Activated CD4-positive, alpha-beta T cell treated with anti-CD3 and anti-CD28 coated beads, Interleukin-2, amount 50 U/mL, for 48 hours (primary cell): Measurements from ENCODE around the gene RCOR3.
"Not testable (repeated sequence)": the region's sequence is repeated elsewhere in the genome, so short reads cannot be mapped to it uniquely, and the experiment has no call there.

Source experiments
- DNase-seq, 2 experiments: peaks; one replicate each; pipeline ENCODE4 v3.0.0-alpha.2; 2020

RCOR3 gene

GRCh38 chr1:211343607-211344006 is 84.4 kb downstream of the RCOR3 start:
- DNase-seq, result no peak

GRCh38 chr1:211344152-211344618 is 85.0 kb downstream of the RCOR3 start:
- no peak for DNase-seq

GRCh38 chr1:211345719-211346118 is 86.6 kb downstream of the RCOR3 start:
- no peak for DNase-seq

GRCh38 chr1:211347077-211347844 is 88.1 kb downstream of the RCOR3 start:
- no peak for DNase-seq

GRCh38 chr1:211348547-211348946 is 89.4 kb downstream of the RCOR3 start:
- no peak for DNase-seq

- no peak for DNase-seq
Observed at GRCh38 chr1:211349741-211350140, 90.6 kb downstream of the RCOR3 start.

GRCh38 chr1:211352055-211352454 is 92.9 kb downstream of the RCOR3 start:
- DNase-seq, result not testable (repeated sequence)

- no peak for DNase-seq
Observed at GRCh38 chr1:211352465-211352864, 93.3 kb downstream of the RCOR3 start.

GRCh38 chr1:211352985-211353515 is 93.9 kb downstream of the RCOR3 start:
- peak; percentile 66 to 74 for DNase-seq

GRCh38 chr1:211353562-211354212 is 94.5 kb downstream of the RCOR3 start:
- no peak for DNase-seq

GRCh38 chr1:211355873-211356272 is 96.7 kb downstream of the RCOR3 start:
- DNase-seq, result no peak

GRCh38 chr1:211356723-211357407 is 97.7 kb downstream of the RCOR3 start:
- DNase-seq, result no peak

GRCh38 chr1:211358685-211359084 is 99.5 kb downstream of the RCOR3 start:
- DNase-seq, result no peak

GRCh38 chr1:211359876-211360275 is 100.7 kb downstream of the RCOR3 start:
- DNase-seq, result no peak

- no peak for DNase-seq
Observed at GRCh38 chr1:211361202-211361601, 102.0 kb downstream of the RCOR3 start.
